DOHH2 (cell line): ENCODE results near the gene FAM186B.

Experiments used
- CTCF ChIP-seq: fragments of 200-600 bp; sonication (generic); IDR thresholded peaks from one replicate; pipeline ENCODE4 v1.5.1; 2014; ENCODE audit warnings: antibody characterized with exemption, mild to moderate bottlenecking, low read depth, low read length; ENCODE audit not compliant: poor library complexity, severe bottlenecking
- EZH2phosphoT487 ChIP-seq: fragments of 200-600 bp; sonication (generic); IDR thresholded peaks from 2 replicates; pipeline ENCODE4 v1.6.1; 2017; ENCODE audit warnings: borderline replicate concordance, mild to moderate bottlenecking, antibody characterized with exemption, low read length, moderate library complexity, mixed read lengths

GRCh38 chr12:49643135-49643534, 37.7 kb upstream of the FAM186B start:
- TF ChIP-seq CTCF (no peak), EZH2phosphoT487 (no peak)
